ENCODE data around the gene PAPPA. TPM values are rescaled to one million over a fixed set of nuclear protein-coding genes. Genes with fewer than 3 reads are reported as not detected.

The PAPPA gene
- polyA plus RNA-seq, 2 donors, result 0.98 to 1.1 TPM

DNA sequence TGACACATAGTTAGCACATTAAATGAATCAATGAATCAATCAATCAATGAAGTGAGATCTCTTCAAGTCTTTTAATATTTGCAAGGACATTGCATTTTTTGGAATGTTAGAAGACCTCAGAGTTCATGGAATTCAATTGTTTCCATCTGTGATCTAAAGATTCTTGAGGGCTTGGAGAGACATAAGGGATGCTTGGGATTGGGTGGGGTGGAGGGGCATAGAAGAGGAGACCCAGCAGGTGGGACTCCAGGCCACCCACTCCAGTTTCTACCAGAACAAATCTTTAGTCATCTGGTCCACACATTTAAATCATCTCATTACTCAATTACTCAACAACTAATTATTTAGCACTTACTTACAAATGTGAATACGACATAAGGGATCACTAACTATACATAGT is 282.5 kb downstream of the PAPPA start:
- H3K27ac ChIP-seq (ENCODE audit: low read depth in 2 of 2, low read length in 1 of 2), result no peak overlapping the region
- WGBS, 2 donors, result 84 to 88% methylated on average over 1 of the region's 1 CpG
- no peaks in the 10 kb centered on the region for H3K9me3 ChIP-seq (ENCODE audit: control insufficient read depth in 2 of 2, insufficient read depth in 1 of 2, low read depth in 1 of 2, low read length in 1 of 2)
- no peak overlapping the region for H3K4me3 ChIP-seq (ENCODE audit: low read depth in 1 of 2, low read length in 2 of 2)
- H3K4me1 ChIP-seq (ENCODE audit: control insufficient read depth in 2 of 2, insufficient read depth in 2 of 2, low read length in 1 of 2), result no peaks in the 10 kb centered on the region
- peaks cover 0 to 2% of the 10 kb centered on the region in 2 donors for H3K27me3 ChIP-seq (ENCODE audit: control insufficient read depth in 1 of 2, insufficient read depth in 2 of 2, low read length in 2 of 2)
- H3K36me3 ChIP-seq (ENCODE audit: control insufficient read depth in 2 of 2, insufficient read depth in 2 of 2, low read length in 1 of 2), result peaks cover 0 to 2% of the 10 kb centered on the region in 2 donors

DNA sequence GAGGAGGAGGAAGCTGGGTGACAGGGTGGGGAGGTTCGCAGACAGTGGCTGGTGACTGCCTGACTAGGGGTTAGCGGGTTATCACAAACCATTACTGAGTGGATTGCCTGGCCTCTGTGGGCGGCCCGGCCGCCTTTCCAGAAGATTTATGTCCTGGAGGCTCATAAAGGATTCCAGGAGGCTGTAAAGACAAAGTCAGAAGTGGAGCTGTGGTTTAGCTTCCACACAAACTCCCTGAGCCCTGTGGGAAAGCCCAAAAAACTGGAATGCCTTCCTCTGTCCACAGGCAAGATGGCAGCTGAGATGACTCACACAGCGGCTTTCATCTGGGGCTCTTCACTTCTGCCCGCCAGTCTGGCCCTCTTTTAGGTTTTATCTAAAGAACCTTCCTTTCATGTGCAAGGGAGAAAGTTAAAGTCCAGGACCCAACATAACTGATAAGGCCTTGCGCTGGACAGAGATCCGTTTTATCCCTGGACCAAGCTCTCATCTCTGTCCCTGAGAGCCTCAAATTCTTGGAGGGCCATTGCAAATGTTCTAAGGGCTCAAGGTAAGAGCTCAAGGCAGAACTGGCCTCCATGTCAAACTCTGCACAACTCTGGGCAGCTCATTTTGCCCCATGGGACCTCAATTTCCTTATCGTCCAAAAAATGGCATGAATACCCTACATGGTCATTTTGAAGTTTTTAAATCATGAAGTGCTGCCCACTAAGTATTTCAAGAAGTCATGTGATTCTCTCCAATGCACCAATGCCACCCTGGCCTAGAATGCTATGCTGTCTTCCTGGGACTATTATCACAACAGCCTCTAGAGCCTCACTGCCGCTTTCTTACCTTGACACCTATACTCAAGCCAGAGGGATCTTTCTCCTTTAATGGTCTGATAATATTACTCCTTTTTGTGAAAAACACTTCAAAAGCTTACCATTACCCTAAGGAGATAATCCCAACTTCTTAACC is 284.1 kb downstream of the PAPPA start:
- Histone ChIP-seq H3K9me3 (ENCODE audit: control insufficient read depth in 2 of 2, insufficient read depth in 1 of 2, low read depth in 1 of 2, low read length in 1 of 2) (no peaks in the 10 kb centered on the region), H3K4me1 (ENCODE audit: control insufficient read depth in 2 of 2, insufficient read depth in 2 of 2, low read length in 1 of 2) (no peaks in the 10 kb centered on the region), H3K4me3 (ENCODE audit: low read depth in 1 of 2, low read length in 2 of 2) (no peak overlapping the region), H3K27ac (ENCODE audit: low read depth in 2 of 2, low read length in 1 of 2) (no peak overlapping the region), H3K36me3 (ENCODE audit: control insufficient read depth in 2 of 2, insufficient read depth in 2 of 2, low read length in 1 of 2) (peaks cover 0 to 2% of the 10 kb centered on the region in 2 donors), H3K27me3 (ENCODE audit: control insufficient read depth in 1 of 2, insufficient read depth in 2 of 2, low read length in 2 of 2) (peaks cover 0 to 2% of the 10 kb centered on the region in 2 donors)
- 87 to 91% methylated on average over 10 to 11 of the region's 11 CpGs for WGBS, 2 donors

DNA sequence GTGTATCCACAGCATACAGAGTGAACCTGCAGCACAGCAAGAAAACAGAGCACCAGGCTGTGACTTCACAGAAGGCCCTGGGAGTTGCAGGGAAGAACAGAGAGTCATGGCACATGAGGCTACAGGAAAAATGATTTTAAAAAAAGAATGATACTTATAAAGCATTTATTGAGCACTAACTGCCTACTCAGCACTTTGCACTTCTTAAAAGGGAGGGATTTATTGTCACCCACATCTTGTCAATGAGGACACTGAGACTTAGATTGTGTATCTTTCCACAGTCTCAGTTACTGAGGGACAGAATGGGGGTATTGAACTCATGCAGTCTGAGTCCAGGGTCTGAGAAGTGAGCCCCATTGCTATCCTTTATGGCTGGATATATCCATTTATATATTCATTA is 288.9 kb downstream of the PAPPA start:
- peaks cover 0 to 2% of the 10 kb centered on the region in 2 donors for H3K36me3 ChIP-seq (ENCODE audit: control insufficient read depth in 2 of 2, insufficient read depth in 2 of 2, low read length in 1 of 2)
- no peaks in the 10 kb centered on the region for H3K27me3 ChIP-seq (ENCODE audit: control insufficient read depth in 1 of 2, insufficient read depth in 2 of 2, low read length in 2 of 2)
- no peak overlapping the region for H3K4me3 ChIP-seq (ENCODE audit: low read depth in 1 of 2, low read length in 2 of 2)
- H3K27ac ChIP-seq (ENCODE audit: low read depth in 2 of 2, low read length in 1 of 2), result no peak overlapping the region
- H3K9me3 ChIP-seq (ENCODE audit: control insufficient read depth in 2 of 2, insufficient read depth in 1 of 2, low read depth in 1 of 2, low read length in 1 of 2), result no peaks in the 10 kb centered on the region
- no peaks in the 10 kb centered on the region for H3K4me1 ChIP-seq (ENCODE audit: control insufficient read depth in 2 of 2, insufficient read depth in 2 of 2, low read length in 1 of 2)

- no peaks in the 10 kb centered on the region for H3K9me3 ChIP-seq (ENCODE audit: control insufficient read depth in 2 of 2, insufficient read depth in 1 of 2, low read depth in 1 of 2, low read length in 1 of 2)
- WGBS, 2 donors, result 64% methylated on average over 6 of the region's 6 CpGs
- no peaks in the 10 kb centered on the region for H3K36me3 ChIP-seq (ENCODE audit: control insufficient read depth in 2 of 2, insufficient read depth in 2 of 2, low read length in 1 of 2)
- no peaks in the 10 kb centered on the region for H3K4me1 ChIP-seq (ENCODE audit: control insufficient read depth in 2 of 2, insufficient read depth in 2 of 2, low read length in 1 of 2)
- no peak overlapping the region for H3K4me3 ChIP-seq (ENCODE audit: low read depth in 1 of 2, low read length in 2 of 2)
- no peaks in the 10 kb centered on the region for H3K27me3 ChIP-seq (ENCODE audit: control insufficient read depth in 1 of 2, insufficient read depth in 2 of 2, low read length in 2 of 2)
- no peak overlapping the region for H3K27ac ChIP-seq (ENCODE audit: low read depth in 2 of 2, low read length in 1 of 2)
Observed at GRCh38 chr9:116447934-116448333, 294.3 kb downstream of the PAPPA start.

GRCh38 chr9:116448431-116448830 is 294.8 kb downstream of the PAPPA start:
- Histone ChIP-seq H3K4me3 (ENCODE audit: low read depth in 1 of 2, low read length in 2 of 2) (no peak overlapping the region), H3K9me3 (ENCODE audit: control insufficient read depth in 2 of 2, insufficient read depth in 1 of 2, low read depth in 1 of 2, low read length in 1 of 2) (no peaks in the 10 kb centered on the region), H3K27me3 (ENCODE audit: control insufficient read depth in 1 of 2, insufficient read depth in 2 of 2, low read length in 2 of 2) (no peaks in the 10 kb centered on the region), H3K36me3 (ENCODE audit: control insufficient read depth in 2 of 2, insufficient read depth in 2 of 2, low read length in 1 of 2) (no peaks in the 10 kb centered on the region), H3K4me1 (ENCODE audit: control insufficient read depth in 2 of 2, insufficient read depth in 2 of 2, low read length in 1 of 2) (no peaks in the 10 kb centered on the region), H3K27ac (ENCODE audit: low read depth in 2 of 2, low read length in 1 of 2) (no peak overlapping the region)
- 69 to 79% methylated on average over 3 of the region's 3 CpGs for WGBS, 2 donors

- Histone ChIP-seq H3K4me1 (ENCODE audit: control insufficient read depth in 2 of 2, insufficient read depth in 2 of 2, low read length in 1 of 2) (no peaks in the 10 kb centered on the region), H3K9me3 (ENCODE audit: control insufficient read depth in 2 of 2, insufficient read depth in 1 of 2, low read depth in 1 of 2, low read length in 1 of 2) (no peaks in the 10 kb centered on the region), H3K36me3 (ENCODE audit: control insufficient read depth in 2 of 2, insufficient read depth in 2 of 2, low read length in 1 of 2) (no peaks in the 10 kb centered on the region), H3K4me3 (ENCODE audit: low read depth in 1 of 2, low read length in 2 of 2) (no peak overlapping the region), H3K27ac (ENCODE audit: low read depth in 2 of 2, low read length in 1 of 2) (no peak overlapping the region), H3K27me3 (ENCODE audit: control insufficient read depth in 1 of 2, insufficient read depth in 2 of 2, low read length in 2 of 2) (no peaks in the 10 kb centered on the region)
- 88 to 92% methylated on average over 3 of the region's 3 CpGs for WGBS, 2 donors
Observed at GRCh38 chr9:116449949-116450348, 296.4 kb downstream of the PAPPA start.

GRCh38 chr9:116450378-116451139 is 297.0 kb downstream of the PAPPA start:
- H3K27ac ChIP-seq (ENCODE audit: low read depth in 2 of 2, low read length in 1 of 2), result no peak overlapping the region
- WGBS, 2 donors, result 42 to 60% methylated on average over 3 of the region's 3 CpGs

DNA sequence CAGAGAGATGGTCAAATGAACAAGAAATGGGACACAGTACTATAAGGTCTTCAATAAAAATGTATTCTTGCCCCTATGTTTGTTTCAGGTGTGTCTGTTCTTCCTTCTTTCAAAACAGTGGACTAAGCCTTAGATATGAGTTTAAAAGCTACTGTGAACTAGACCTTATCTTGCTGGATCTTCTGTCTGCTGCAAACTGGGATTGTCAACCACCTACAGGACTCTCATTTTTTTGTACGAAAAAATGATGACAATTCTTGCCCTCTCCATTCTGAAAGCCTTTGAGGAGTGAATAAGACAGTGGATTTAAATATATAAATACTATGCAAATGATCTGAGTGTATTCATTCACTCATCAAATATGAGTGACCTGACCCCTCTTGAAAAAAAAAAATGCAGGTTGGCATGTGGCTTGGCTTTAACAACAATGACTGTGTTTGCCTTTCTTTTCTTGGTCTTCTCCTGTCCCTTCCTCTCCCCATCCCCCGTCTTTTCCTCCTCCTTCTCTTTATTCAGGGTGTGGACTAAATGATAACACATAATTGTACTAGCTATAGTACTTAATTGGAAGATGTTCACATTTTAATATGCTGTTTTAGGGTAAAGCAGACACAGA is 298.0 kb downstream of the PAPPA start:
- WGBS, 2 donors, result 89 to 92% methylated on average over 2 of the region's 2 CpGs
- Histone ChIP-seq H3K9me3 (ENCODE audit: control insufficient read depth in 2 of 2, insufficient read depth in 1 of 2, low read depth in 1 of 2, low read length in 1 of 2) (no peaks in the 10 kb centered on the region), H3K27me3 (ENCODE audit: control insufficient read depth in 1 of 2, insufficient read depth in 2 of 2, low read length in 2 of 2) (no peaks in the 10 kb centered on the region)

More at GRCh38 chr9:116450378-116451139, 297.0 kb downstream of the PAPPA start:
- Histone ChIP-seq H3K4me1 (ENCODE audit: control insufficient read depth in 2 of 2, insufficient read depth in 2 of 2, low read length in 1 of 2) (no peaks in the 10 kb centered on the region), H3K4me3 (ENCODE audit: low read depth in 1 of 2, low read length in 2 of 2) (no peak overlapping the region), H3K9me3 (ENCODE audit: control insufficient read depth in 2 of 2, insufficient read depth in 1 of 2, low read depth in 1 of 2, low read length in 1 of 2) (no peaks in the 10 kb centered on the region), H3K36me3 (ENCODE audit: control insufficient read depth in 2 of 2, insufficient read depth in 2 of 2, low read length in 1 of 2) (no peaks in the 10 kb centered on the region), H3K27me3 (ENCODE audit: control insufficient read depth in 1 of 2, insufficient read depth in 2 of 2, low read length in 2 of 2) (no peaks in the 10 kb centered on the region)

More for the DNA sequence above, 298.0 kb downstream of the PAPPA start:
- H3K4me3 ChIP-seq (ENCODE audit: low read depth in 1 of 2, low read length in 2 of 2), result no peak overlapping the region
- no peaks in the 10 kb centered on the region for H3K4me1 ChIP-seq (ENCODE audit: control insufficient read depth in 2 of 2, insufficient read depth in 2 of 2, low read length in 1 of 2)
- H3K27ac ChIP-seq (ENCODE audit: low read depth in 2 of 2, low read length in 1 of 2), result no peak overlapping the region
- no peaks in the 10 kb centered on the region for H3K36me3 ChIP-seq (ENCODE audit: control insufficient read depth in 2 of 2, insufficient read depth in 2 of 2, low read length in 1 of 2)

Data from esophagus (tissue), 2 donors.